Bronchial epithelial cell (primary cell): ENCODE data around the gene MEI1. TPM values are rescaled to one million over a fixed set of nuclear protein-coding genes. Genes with fewer than 3 reads are reported as not detected.

ENCODE experiments used
- DNase-seq: peaks from one replicate; pipeline ENCODE4 v3.0.0-alpha.2; 2010; ENCODE audit warnings: low read depth
- FAIRE-seq: peaks from 2 replicates; lab custom pipeline; 2011; peaks lifted over from hg19 to GRCh38; lab: Jason Lieb, UNC
- H3K27me3 ChIP-seq: 2 replicates; pipeline ENCODE4 v1.5.1; 2011; ENCODE audit warnings: low read length; ENCODE audit not compliant: control insufficient read depth, insufficient read depth
- H3K36me3 ChIP-seq: 2 replicates; pipeline ENCODE4 v1.5.1; 2011; ENCODE audit warnings: low read length; ENCODE audit not compliant: control insufficient read depth, insufficient read depth
- H3K4me3 ChIP-seq: 2 replicates; pipeline ENCODE4 v1.5.1; 2011; ENCODE audit warnings: mild to moderate bottlenecking, low read depth, low read length, control low read depth
- total RNA-seq: library from RNA; depleted of rRNA; stranded (reverse); fragments of >200 nt; gene quantifications from 2 replicates; pipeline ENCODE4 v1.2.1, GENCODE V29; 2014
- TF ChIP-seq, protein P1 (sequence below): IDR thresholded peaks from 2 replicates; pipeline ENCODE4 v1.5.1; 2011; ENCODE audit warnings: mild to moderate bottlenecking, moderate library complexity, low read length, control low read depth, inconsistent platforms; ENCODE audit not compliant: insufficient read depth, severe bottlenecking

Gene MEI1
- total RNA-seq, 1 donor from 2014 or later: not detected

DNA sequence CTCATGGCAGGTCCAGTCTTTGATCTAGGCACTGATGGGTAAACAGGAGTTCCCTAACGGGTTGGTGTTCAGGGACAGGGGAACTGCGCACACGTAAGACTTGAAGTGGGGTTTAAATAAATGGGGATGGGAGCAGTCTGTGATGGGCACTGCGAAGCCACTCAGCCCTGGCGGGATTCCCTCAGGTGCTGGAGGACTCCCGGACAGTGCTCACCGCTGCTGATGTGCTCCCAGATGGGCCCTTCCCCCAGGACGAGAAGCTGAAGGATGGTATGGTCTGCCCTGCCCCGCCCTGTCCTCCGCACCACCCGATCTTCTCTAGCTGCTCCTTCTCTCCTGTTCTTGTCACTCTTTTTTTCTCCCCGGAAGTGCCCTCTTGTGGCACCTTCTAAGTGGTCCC is 110.7 kb downstream of the MEI1 start:
- FAIRE-seq (no peak), DNase-seq (no peak)
- TF ChIP-seq, protein P1, sequence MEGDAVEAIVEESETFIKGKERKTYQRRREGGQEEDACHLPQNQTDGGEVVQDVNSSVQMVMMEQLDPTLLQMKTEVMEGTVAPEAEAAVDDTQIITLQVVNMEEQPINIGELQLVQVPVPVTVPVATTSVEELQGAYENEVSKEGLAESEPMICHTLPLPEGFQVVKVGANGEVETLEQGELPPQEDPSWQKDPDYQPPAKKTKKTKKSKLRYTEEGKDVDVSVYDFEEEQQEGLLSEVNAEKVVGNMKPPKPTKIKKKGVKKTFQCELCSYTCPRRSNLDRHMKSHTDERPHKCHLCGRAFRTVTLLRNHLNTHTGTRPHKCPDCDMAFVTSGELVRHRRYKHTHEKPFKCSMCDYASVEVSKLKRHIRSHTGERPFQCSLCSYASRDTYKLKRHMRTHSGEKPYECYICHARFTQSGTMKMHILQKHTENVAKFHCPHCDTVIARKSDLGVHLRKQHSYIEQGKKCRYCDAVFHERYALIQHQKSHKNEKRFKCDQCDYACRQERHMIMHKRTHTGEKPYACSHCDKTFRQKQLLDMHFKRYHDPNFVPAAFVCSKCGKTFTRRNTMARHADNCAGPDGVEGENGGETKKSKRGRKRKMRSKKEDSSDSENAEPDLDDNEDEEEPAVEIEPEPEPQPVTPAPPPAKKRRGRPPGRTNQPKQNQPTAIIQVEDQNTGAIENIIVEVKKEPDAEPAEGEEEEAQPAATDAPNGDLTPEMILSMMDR: no peak
- H3K36me3 ChIP-seq: peaks cover 4% of the 10 kb centered on the region
- no peak overlapping the region for H3K4me3 ChIP-seq
- H3K27me3 ChIP-seq: no peaks in the 10 kb centered on the region

DNA sequence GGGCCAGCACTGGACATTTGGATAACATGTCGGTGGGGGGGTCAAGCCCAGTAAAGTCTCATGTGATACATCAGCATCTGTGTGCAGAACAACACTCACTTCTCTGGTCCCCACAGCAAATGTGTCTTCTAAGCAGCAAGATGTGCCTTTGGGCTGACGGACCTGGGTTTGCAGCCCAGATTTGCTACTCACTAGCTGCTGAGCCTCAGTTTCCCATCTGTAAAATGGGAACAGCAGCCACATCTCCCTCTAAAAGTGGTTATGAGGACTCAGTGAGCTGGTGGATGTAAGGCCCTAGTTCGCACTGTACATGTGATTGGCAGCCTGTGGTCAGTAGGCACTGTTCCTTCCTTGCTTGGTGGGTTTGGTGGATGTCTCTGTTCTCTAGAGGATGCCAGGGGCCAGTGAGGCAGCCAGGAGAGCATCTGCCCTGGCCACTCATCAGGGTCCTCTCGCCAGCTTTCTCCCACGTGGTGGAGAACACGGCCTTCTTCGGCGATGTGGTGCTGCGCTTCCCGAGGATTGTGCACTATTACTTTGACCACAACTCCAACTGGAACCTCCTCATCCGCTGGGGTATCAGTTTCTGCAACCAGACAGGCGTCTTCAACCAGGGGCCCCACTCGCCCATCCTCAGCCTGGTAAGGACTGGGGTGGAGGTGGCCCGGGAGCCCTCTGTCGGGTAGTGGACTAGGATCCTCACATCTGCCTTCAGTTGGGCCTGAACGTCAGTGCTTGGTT is 113.7 kb downstream of the MEI1 start:
- no peak for DNase-seq
- TF ChIP-seq, protein P1: no peak
- no peak overlapping the region for H3K4me3 ChIP-seq
- H3K36me3 ChIP-seq: peaks cover 4% of the 10 kb centered on the region
- peak; percentile 62 for FAIRE-seq
- H3K27me3 ChIP-seq: no peaks in the 10 kb centered on the region

DNA sequence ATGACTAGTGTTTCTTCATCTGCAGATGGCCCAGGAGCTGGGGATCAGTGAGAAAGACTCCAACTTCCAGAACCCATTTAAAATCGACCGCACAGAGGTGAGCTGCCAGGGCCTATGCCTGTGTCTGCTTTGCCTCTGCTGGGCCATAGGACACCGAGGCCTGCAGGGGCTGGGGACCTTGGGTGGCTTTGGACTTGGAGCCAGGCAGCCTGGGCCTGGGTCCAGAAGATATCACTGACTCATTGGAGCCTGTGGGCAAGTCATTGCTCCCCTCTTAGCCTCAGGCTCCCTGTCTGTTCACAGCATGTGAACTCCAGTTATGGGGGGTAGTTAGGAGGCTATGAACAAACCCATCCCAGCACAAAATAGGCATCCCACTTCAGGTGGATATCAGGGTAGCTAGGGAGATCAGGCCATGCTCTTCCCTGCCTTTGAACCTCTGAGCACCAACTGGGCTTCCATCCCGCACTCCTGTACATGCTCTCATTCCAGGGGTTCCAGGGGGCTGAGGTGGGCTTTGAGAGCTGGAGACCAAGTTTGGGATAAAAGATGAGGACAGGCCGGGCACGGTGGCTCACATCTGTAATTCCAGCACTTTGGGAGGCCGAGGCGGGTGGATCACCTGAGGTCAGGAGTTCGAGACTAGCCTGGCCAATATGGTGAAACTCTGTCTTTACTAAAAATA is 114.6 kb downstream of the MEI1 start:
- Histone ChIP-seq H3K27me3 (no peaks in the 10 kb centered on the region), H3K36me3 (peaks cover 4% of the 10 kb centered on the region), H3K4me3 (no peak overlapping the region)
- TF ChIP-seq, protein P1: no peak
- peak; percentile 60 for FAIRE-seq
- no peak for DNase-seq

DNA sequence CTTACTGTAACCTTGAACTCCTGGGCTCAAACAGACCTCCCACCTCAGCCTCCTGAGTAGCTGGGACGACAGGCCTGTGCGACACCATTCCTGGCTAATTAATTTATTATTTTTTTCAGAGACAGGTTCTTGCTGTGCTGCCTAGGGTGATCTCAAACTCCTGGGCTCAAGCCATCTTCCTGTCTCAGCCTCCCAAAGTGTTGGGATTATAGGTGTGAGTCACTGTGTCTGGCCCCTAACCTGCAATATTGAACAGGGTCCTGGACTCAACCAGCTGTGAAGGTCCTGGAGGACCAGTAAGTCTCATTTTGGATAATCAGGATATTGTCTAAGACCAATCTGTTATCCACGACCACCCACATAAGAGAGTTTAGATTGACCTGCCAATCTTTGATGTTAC is 116.4 kb downstream of the MEI1 start:
- no peak for DNase-seq
- no peak for FAIRE-seq
- Histone ChIP-seq H3K36me3 (peaks cover 4% of the 10 kb centered on the region), H3K4me3 (no peak overlapping the region), H3K27me3 (no peaks in the 10 kb centered on the region)
- TF ChIP-seq, protein P1: no peak

DNA sequence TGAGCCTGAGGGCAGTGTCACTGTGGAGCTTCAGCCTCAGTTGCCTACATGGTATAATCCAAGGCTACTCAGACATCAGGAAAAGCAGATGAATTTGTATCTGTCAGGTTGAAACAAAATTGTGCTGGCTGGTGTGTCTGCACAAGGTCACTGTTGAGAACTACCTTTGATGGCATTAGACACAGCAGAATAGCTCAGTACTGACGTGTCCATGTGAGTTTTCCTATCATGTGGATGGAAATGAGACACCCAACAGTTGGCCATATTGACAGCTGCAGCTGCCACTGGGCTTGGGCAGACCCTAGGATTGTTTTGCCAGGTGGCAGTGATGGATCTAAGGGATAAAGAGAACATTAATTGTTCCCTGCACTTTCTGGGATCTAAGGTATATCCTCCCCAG is 116.9 kb downstream of the MEI1 start:
- H3K27me3 ChIP-seq: no peaks in the 10 kb centered on the region
- H3K4me3 ChIP-seq: no peak overlapping the region
- no peak for DNase-seq
- FAIRE-seq: no peak
- H3K36me3 ChIP-seq: peaks cover 4% of the 10 kb centered on the region
- TF ChIP-seq, protein P1: no peak
